SH-SY5Y (cell line): ENCODE data around the gene DMD.

ENCODE experiments used
- GATA2 ChIP-seq: IDR thresholded peaks from 2 replicates; pipeline ENCODE4 v1.6.1; 2011; ENCODE audit warnings: mild to moderate bottlenecking, low read depth, low read length
- GATA3 ChIP-seq: IDR thresholded peaks from 2 replicates; pipeline ENCODE4 v1.6.1; 2011; ENCODE audit warnings: low read depth, mild to moderate bottlenecking, low read length, moderate library complexity

Gene DMD

DNA sequence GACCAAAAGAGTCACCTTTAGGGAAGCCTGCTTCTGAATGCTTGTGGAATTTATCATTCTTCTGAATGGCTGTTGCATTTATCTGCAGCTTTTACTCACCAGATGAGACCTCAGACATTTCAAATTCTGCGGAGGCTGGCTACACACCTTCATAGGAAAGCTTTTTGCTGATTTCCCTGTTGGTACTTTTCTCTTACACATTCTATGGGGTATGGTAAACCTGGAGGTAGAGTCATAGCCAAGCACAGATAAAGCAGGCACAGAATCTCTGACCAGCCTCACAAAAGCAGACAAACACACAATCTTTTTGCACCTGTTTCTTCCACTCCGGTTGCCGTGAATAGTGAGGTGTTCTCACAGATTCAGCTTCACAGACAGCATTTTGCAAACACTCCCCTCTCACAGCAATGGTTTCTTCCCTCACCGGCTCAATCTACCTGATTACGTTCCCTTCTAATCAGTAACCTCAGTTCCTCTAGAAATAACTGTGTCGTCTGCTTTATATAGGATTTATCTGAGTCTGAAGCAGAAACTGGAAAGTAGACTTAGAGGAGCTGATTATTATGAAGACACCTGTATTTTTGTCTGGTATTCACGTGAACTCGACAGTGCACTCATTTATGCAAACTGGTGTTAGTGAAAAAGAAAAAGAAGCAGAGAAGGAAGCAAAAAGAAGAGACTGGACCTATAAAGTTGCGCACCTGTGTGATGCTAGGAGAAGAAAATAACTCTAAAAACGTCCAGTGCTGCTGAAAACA lies 83.1 kb downstream of the DMD start:
- TF ChIP-seq GATA3 (no peak), GATA2 (no peak)

DNA sequence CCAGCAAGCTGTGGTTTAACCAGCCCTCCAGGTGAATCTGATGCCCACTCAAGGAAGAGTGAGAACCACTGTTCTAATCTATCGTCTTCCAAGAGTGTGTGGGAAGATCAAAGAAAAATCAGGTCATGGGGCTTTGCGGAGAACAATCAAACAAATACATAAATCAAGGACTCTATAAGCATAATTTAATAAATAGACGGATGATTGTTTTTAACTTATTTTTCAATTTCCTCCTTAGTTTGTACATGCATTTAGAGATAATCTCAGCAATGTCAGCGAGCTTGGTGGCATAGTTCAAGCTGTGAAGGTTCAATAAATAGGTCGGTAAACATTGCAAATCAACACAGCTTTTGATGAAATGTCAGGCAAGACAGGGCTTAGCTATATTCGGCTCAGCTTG lies 84.9 kb downstream of the DMD start:
- TF ChIP-seq GATA3 (no peak), GATA2 (no peak)

DNA sequence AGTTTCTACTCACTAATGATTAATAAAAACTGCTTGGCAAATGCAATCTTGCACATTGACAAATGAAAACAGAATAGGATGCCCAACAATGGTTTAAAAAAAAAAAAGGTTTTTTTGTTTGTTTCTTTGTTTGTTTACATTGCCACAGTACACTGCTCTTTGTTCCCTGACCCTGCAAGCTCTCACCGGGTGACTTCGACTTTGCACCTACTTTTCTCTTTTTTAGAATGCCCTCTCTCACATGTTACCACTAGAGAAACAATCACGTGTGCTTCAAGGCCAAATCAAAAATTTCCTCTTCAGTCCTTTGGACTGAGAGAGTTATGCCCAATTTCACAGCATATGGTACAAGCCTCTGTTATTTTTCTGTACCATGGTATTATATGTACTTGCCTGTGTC lies 101.5 kb downstream of the DMD start:
- TF ChIP-seq GATA3 (no peak), GATA2 (no peak)

DNA sequence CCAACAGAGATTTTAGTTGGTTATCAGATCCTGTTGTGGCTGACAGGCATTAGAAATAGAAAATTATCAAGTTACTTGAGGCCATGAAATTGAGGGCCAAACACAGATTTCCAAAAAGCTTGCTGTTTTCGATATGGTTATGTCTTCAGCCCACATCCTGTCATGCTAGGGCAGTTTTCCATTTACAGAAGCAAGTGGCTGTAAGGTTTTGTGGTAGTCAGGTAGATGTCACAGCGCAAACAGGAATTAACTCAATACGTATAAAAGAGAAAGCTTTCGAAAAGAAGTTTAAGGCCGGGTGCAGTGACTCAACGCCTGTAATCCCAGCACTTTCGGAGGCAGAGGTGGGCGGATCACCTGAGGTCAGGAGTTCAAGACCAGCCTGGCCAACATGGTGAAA lies 104.6 kb downstream of the DMD start:
- TF ChIP-seq GATA2 = no peak
- no peak for TF ChIP-seq GATA3

DNA sequence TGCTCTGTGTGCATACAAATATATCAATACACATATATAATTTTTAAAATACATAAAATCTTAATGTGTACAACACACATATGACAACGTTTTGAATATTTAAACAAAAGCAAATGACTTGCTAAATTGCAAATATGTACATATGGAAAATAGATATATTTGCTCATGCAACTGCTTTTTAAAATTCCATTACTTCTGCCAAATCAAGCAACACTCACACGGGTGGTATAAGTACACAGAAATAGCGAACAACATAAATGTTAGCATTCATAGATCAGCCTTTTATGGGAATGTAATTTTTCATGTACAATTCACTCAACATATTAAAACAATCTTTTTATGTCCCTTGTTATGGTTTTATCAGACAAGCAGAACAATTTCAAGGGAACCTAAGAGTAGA lies 116.3 kb downstream of the DMD start:
- TF ChIP-seq GATA2 = no peak

DNA sequence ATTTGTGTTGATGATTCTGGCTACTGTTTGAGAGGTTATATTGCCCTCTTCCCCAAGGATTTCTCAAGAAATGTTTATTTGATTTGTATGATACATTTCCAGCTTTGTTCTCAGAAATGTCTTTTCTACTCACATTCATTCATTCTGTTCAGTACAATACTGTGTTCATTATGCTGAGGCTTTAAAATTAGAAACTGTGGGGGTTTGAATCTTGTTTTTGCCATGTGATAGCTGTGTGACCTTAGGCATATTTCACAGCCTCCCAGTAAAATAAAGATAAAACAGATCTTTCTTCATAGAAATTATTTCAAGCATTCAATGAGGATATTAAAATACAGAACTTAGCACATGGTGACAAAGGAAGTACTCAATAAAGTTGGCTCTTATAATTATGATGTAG lies 123.9 kb downstream of the DMD start:
- no peak for TF ChIP-seq GATA3
- TF ChIP-seq GATA2 = no peak

DNA sequence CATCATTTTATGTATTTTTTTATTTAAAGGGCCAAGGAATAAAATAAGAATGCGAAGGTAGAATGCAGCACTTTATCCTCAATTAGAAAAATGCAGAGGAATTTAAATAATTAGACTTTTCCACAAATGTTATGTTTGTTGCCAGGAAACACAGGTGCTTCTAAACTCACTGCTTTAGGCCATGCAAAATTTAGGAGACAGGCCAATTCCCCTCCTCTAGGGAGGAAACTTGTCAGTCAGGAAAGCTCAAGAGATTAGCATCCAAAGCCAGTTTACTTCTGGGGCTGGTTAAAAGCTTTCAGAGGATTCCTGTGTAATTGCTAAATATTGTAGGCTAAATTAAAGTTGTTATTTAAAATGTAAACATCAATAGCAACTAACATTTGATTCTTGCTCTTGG lies 124.5 kb downstream of the DMD start:
- TF ChIP-seq GATA2 (no peak), GATA3 (no peak)

DNA sequence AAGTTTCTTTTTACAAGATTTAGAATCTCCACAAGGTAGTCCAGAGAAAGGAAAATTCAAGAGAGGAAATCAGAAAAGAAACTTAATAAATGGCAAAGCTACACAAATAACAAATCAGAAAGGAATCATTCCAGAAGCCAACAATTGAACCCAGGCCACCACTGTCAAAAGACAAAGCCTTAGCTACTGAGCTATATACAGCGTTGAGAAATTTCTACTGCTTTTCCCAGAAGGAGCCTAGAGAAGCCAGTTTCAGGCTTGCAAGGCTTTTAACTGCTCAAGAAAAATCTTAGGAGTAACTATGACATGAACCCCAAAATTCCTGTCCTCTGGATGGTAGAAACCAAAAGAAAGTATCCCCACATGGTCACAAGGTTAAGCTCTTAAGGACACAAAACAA lies 129.0 kb downstream of the DMD start:
- TF ChIP-seq GATA3 (no peak), GATA2 (no peak)

DNA sequence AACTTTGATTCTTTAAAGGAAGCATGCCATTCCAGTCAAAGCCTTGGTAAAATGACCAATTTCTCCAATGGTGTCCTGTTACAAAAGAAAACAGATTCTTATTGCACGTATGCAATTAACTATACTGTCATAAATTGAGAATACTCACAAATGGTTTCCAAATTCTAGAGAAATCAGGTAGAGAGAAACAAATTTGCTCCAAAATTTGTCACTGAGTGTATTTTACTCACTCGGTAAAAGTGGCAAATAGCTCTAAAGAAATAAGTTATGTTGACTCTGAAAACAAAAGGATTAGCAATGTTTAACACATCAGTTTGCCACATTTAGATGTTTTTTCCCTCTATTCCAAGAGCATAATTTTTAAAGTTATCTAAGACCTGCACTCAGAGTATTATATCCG lies 133.1 kb downstream of the DMD start:
- TF ChIP-seq GATA2 = no peak
- TF ChIP-seq GATA3 = no peak

DNA sequence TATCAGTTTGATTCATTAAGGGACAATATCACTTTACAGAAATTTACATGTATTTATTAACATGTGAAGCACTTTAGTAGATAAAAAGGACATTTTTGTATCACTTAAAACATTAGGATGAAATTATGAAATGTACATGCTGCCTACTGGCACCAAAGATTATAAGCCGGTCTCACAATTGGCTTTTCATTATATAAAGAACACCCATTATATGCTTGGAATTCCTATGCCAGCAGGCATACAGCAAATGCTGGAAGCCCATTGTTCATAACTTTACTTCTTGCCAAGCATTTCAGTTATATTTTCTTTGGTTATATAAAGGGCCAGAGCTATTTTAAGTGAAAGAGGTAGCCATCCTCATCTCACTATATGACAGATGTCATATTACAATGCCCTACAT lies 145.9 kb downstream of the DMD start:
- TF ChIP-seq GATA3 (no peak), GATA2 (no peak)

DNA sequence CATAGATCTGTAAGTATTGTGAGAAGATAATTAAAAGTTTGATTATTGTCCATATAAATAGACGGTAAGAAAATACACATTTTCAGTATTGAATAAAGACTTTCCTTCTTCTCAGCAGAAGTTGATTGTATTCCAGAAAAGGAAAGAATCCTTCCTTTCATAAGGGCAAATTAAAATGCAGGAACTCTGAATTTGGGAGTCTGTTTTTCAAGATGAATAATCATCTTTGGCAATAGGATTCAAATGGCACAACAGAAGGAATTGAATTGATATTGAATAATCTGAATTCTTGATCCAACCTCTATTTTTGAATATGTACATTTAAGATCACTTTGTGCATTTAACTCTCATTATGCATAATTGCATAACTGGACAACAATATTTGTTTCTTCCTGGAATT lies 149.3 kb downstream of the DMD start:
- TF ChIP-seq GATA3 (no peak), GATA2 (no peak)

DNA sequence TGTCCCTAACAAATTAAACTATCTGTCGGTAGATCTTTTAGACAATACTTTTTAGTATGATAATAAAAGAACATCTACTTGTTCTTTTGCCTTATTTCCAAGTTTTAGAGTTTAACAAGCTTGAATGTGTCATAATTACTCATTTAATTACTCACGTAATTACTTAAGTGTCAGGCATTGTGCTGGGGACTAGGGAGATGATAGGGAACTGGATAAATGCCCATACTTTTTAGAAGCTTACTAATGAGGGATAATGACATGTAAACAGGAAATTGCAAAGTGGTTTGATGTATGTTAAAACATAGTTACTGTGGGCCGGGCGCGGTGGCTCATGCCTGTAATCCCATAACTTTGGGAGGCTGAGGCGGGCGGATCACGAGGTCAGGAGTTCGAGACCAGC lies 158.3 kb downstream of the DMD start:
- TF ChIP-seq GATA3 (no peak), GATA2 (no peak)

DNA sequence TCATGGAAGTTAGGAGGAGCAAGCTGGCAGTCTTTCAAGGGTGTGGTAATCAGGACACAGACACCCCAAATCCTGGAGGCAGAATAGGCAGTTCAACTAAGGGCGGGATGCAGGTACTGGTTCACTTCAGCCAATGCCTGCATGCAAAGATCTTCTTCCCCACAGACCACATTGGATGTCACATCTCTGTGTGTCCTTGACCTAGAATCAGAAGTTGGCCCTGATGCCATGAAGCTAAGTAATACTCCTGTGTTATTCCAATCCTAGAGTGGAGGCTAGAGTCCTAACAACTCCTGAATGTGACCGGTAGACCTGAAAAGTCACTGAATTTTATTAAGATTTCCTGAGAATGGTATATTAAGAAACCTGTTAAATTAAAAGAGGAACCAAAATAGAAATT lies 165.5 kb downstream of the DMD start:
- TF ChIP-seq GATA3 (no peak), GATA2 (no peak)

DNA sequence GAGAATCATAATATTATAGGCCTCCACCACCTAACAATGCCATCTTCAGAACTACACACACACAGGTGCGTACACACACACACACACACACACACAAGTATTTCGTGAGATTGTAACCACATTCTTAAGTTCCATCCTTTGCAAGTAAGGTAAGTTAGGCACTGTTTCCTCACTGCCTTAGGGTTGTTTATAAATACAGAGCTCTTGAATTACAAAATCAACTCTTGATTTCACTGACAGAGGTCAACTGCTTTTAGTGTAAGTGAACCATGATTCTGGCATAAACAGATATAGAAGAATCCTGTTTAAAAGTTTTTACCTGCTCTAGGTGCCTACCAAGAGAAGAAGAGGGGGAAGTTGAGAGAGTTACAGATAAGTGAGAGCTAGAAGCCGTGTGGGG lies 166.1 kb downstream of the DMD start:
- no peak for TF ChIP-seq GATA3
- no peak for TF ChIP-seq GATA2

DNA sequence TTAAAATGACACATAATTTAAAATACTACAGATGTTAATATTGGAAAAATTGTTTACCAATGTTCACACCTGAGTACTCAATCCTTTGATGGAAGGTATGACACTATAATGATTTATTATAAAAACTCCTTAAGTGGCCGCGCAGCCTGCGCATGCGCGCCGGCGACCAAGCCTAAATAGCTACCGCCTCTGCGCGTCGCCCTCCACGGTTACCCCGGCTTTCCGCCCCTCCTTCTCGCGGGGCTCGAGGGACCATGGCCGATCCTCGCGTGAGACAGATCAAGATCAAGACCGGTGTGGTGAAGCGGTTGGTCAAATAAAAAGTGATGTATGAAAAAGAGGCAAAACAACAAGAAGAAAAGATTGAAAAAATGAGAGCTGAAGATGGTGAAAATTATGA lies 170.2 kb downstream of the DMD start:
- TF ChIP-seq GATA3 (no peak), GATA2 (no peak)

DNA sequence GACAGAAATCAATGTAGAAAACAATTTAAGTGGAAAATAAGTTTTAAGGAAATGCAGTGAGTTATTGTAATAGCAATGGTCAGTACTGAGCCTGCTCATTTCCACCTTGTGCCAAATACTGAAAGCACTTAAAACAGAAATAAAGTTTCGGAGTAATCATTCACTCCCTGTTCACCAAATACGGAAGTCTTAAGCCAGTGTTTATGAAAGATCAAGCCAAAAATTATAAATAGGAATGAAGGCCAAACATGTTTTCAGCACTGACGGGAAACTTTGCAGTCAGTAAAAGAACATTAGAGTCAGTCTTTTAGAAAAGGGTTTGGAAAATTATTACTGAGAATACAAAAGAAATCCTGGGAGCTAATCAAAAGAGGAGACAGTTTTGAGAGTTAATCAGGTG lies 178.6 kb downstream of the DMD start:
- TF ChIP-seq GATA2 (no peak), GATA3 (no peak)
